HepG2 (cell line): ENCODE data around the gene CEP76. TPM values are rescaled to one million over a fixed set of nuclear protein-coding genes. Genes with fewer than 3 reads are reported as not detected.

Experiments used
- ATAC-seq: fragments of 200-7000 bp; cut with Tn5 transposase; 3 replicates; pipeline ENCODE4 v1.9.1; 2020; ENCODE audit warnings: mild to moderate bottlenecking, moderate library complexity
- BruUV-seq: library from RNA; stranded (reverse); fragments of 400-500 nt; replicated peaks from 2 replicates; lab custom pipeline; 2021; lab: Mats Ljungman, UMichigan
- CTCF ChIA-PET: fragments of 300-600 bp; formaldehyde crosslinking; extraction: SDS; loops from one replicate; lab custom pipeline; 2021; ENCODE audit warnings: low total read pairs, inconsistent platforms, low intra/inter-chr PET ratio; lab: Yijun Ruan, JAX
- POLR2A ChIA-PET: fragments of 350-600 bp; sonication (Branson Sonifier 250); formaldehyde crosslinking; loops from one replicate; lab custom pipeline; 2020; ENCODE audit warnings: antibody characterized with exemption, inconsistent platforms; lab: Yijun Ruan, JAX
- DNase-seq: peaks from one replicate; pipeline ENCODE4 v3.0.0-alpha.2; 2015; ENCODE audit warnings: low spot score
- FAIRE-seq: peaks from 3 replicates; lab custom pipeline; 2011; peaks lifted over from hg19 to GRCh38; lab: Jason Lieb, UNC
- H2AFZ ChIP-seq: one replicate; pipeline ENCODE4 v1.6.1; 2011; ENCODE audit warnings: low read length, inconsistent platforms
- H3K27ac ChIP-seq: fragments of 300-600 bp; 3 replicates; pipeline ENCODE4 v1.8.0; 2011; ENCODE audit warnings: mixed run types, mild to moderate bottlenecking, mixed read lengths, low read length, inconsistent platforms; ENCODE audit not compliant: insufficient read depth; ENCODE audit errors: extremely low read length
- H3K27me3 ChIP-seq, 2 experiments: fragments of 200-600 bp in 1 of 2; 2 replicates in 1 of 2; 3 replicates in 1 of 2; pipeline versions ENCODE4 v1.6.0 to v1.8.0; 2011; ENCODE audit warnings: low read length in 2 of 2, mild to moderate bottlenecking in 2 of 2, moderate library complexity in 2 of 2, inconsistent platforms in 1 of 2; ENCODE audit not compliant: insufficient read depth in 2 of 2, control insufficient read depth in 1 of 2
- H3K36me3 ChIP-seq, 2 experiments: fragments of 200-600 bp in 1 of 2; replicated peaks in 1 of 2; 2 replicates in 1 of 2; 3 replicates in 1 of 2; pipeline versions ENCODE4 v1.5.1 to v1.8.0; 2011; ENCODE audit warnings: low read length in 2 of 2, inconsistent platforms in 1 of 2; ENCODE audit not compliant: insufficient read depth in 2 of 2, control insufficient read depth in 1 of 2
- H3K4me1 ChIP-seq: 2 replicates; pipeline ENCODE4 v1.5.1; 2012; ENCODE audit warnings: low read length, inconsistent platforms; ENCODE audit not compliant: insufficient read depth
- H3K4me2 ChIP-seq: 2 replicates; pipeline ENCODE4 v1.6.0; 2011; ENCODE audit warnings: low read depth, low read length, inconsistent platforms
- H3K4me3 ChIP-seq, 3 experiments: fragments of 200-600 bp in 1 of 3; sonication (generic), shearing (Covaris generic) in 1 of 3; replicated peaks in 1 of 3; 2 replicates each; pipeline ENCODE4 v1.5.1; 2011 to 2016; ENCODE audit warnings: low read length in 3 of 3, inconsistent platforms in 2 of 3, low read depth in 2 of 3, mild to moderate bottlenecking in 2 of 3, control low read depth in 1 of 3, mixed read lengths in 1 of 3; ENCODE audit not compliant: insufficient read depth in 1 of 3
- H3K79me2 ChIP-seq: one replicate; pipeline ENCODE4 v1.6.1; 2011; ENCODE audit warnings: low read length, inconsistent platforms; ENCODE audit not compliant: insufficient read depth
- H3K9ac ChIP-seq: 2 replicates; pipeline ENCODE4 v1.6.0; 2011; ENCODE audit warnings: mild to moderate bottlenecking, low read depth, low read length, inconsistent platforms; ENCODE audit not compliant: insufficient read depth
- H3K9me3 ChIP-seq: 2 replicates; pipeline ENCODE4 v1.5.1; 2012; ENCODE audit warnings: mild to moderate bottlenecking, low read length
- H4K20me1 ChIP-seq: 2 replicates; pipeline ENCODE4 v1.6.0; 2011; ENCODE audit warnings: inconsistent platforms, mild to moderate bottlenecking, low read length, moderate library complexity; ENCODE audit not compliant: insufficient read depth
- ETS1 ChIP-seq: sonication (generic); formaldehyde crosslinking; IDR thresholded peaks from 2 replicates; pipeline ENCODE4 v1.4.0; 2020; ENCODE audit warnings: missing genetic modification reagents
- GRHL1 ChIP-seq: sonication (generic); formaldehyde crosslinking; conservative IDR thresholded peaks from 2 replicates; pipeline ENCODE4 v1.8.0; 2022; ENCODE audit warnings: missing genetic modification reagents
- JDP2 ChIP-seq: sonication (generic); formaldehyde crosslinking; IDR thresholded peaks from 2 replicates; pipeline ENCODE4 v1.8.1; 2022; ENCODE audit warnings: missing genetic modification reagents, borderline replicate concordance
- KLF13 ChIP-seq: sonication (generic); formaldehyde crosslinking; IDR thresholded peaks from 2 replicates; pipeline ENCODE4 v1.4.0; 2020; ENCODE audit warnings: mild to moderate bottlenecking, missing genetic modification reagents
- LBX2 ChIP-seq: sonication (generic); formaldehyde crosslinking; IDR thresholded peaks from 2 replicates; pipeline ENCODE4 v1.5.0; 2020; ENCODE audit warnings: missing genetic modification reagents, mild to moderate bottlenecking, borderline replicate concordance
- MAX ChIP-seq: IDR thresholded peaks from 2 replicates; pipeline ENCODE4 v1.6.1; 2012; ENCODE audit warnings: inconsistent platforms
- RBM39 ChIP-seq: fragments of 200-400 bp; formaldehyde crosslinking; IDR thresholded peaks from one replicate; pipeline ENCODE4 v1.6.1; 2018; ENCODE audit warnings: antibody characterized with exemption, mild to moderate bottlenecking, low read depth, low read length; ENCODE audit not compliant: poor library complexity, severe bottlenecking
- SALL1 ChIP-seq: sonication (generic); formaldehyde crosslinking; IDR thresholded peaks from 2 replicates; pipeline ENCODE4 v1.8.0; 2022; ENCODE audit warnings: mild to moderate bottlenecking, missing genetic modification reagents
- SIX4 ChIP-seq: sonication (generic); formaldehyde crosslinking; IDR thresholded peaks from 2 replicates; pipeline ENCODE4 v1.4.0; 2020; ENCODE audit warnings: missing genetic modification reagents
- SKI ChIP-seq: fragments of 450-650 bp; IDR thresholded peaks from one replicate; pipeline ENCODE4 v1.6.1; 2018; ENCODE audit warnings: mild to moderate bottlenecking; ENCODE audit not compliant: partially characterized antibody
- TARDBP ChIP-seq: sonication (generic); formaldehyde crosslinking; IDR thresholded peaks from 2 replicates; pipeline ENCODE4 v1.8.0; 2022; ENCODE audit warnings: mild to moderate bottlenecking, missing genetic modification reagents
- TRAFD1 ChIP-seq: sonication (generic); formaldehyde crosslinking; IDR thresholded peaks from 2 replicates; pipeline ENCODE4 v1.5.1; 2020; ENCODE audit warnings: missing genetic modification reagents, mild to moderate bottlenecking, borderline replicate concordance
- ZNF224 ChIP-seq: sonication (generic); formaldehyde crosslinking; IDR thresholded peaks from 2 replicates; pipeline ENCODE4 v1.5.0; 2020; ENCODE audit warnings: mild to moderate bottlenecking, missing genetic modification reagents
- ZNF24 ChIP-seq: fragments of 450-650 bp; IDR thresholded peaks from 2 replicates; pipeline ENCODE4 v1.6.1; 2017; ENCODE audit warnings: antibody characterized with exemption, mild to moderate bottlenecking
- ZNF30 ChIP-seq: sonication (generic); formaldehyde crosslinking; IDR thresholded peaks from 2 replicates; pipeline ENCODE4 v1.5.0; 2020; ENCODE audit warnings: mild to moderate bottlenecking, missing genetic modification reagents
- ZNF430 ChIP-seq: sonication (generic); formaldehyde crosslinking; IDR thresholded peaks from 2 replicates; pipeline ENCODE4 v1.9.0; 2021; ENCODE audit warnings: mild to moderate bottlenecking, missing genetic modification reagents
- ZNF564 ChIP-seq: sonication (generic); formaldehyde crosslinking; IDR thresholded peaks from 2 replicates; pipeline ENCODE4 v1.8.1; 2023; ENCODE audit warnings: mild to moderate bottlenecking, missing genetic modification reagents
- ZNF577 ChIP-seq: sonication (generic); formaldehyde crosslinking; IDR thresholded peaks from 2 replicates; pipeline ENCODE4 v1.4.0; 2020; ENCODE audit warnings: mild to moderate bottlenecking, low read depth, missing genetic modification reagents, borderline replicate concordance
- ZNF740 ChIP-seq: sonication (generic); formaldehyde crosslinking; IDR thresholded peaks from 2 replicates; pipeline ENCODE4 v1.4.0; 2020; ENCODE audit warnings: missing genetic modification reagents
- ZSCAN9 ChIP-seq: IDR thresholded peaks from 2 replicates; pipeline ENCODE4 v1.6.1; 2016; ENCODE audit warnings: borderline replicate concordance
- WGBS: methylation state at CpG from one replicate; pipeline ENCODE4 v1.1.6; 2017; ENCODE audit warnings: low lambda C conversion rate; 5-methylcytosine and 5-hydroxymethylcytosine counted together
- in situ Hi-C: cut with HindIII; loops from 2 replicates; pipeline ENCODE4 v1.10.0; 2017; ENCODE audit warnings: low pct_unique_long_range_greater_than_20kb; ENCODE audit not compliant: extremely low pct_ligation_motif_present
- intact Hi-C: fragments of 100-400 bp; cut with micrococcal nuclease; formaldehyde crosslinking; loops from one replicate; pipeline ENCODE4 v1.10.0; 2022; ENCODE audit not compliant: unreplicated experiment
- polyA plus RNA-seq, 8 experiments: library from polyadenylated mRNA; depleted of rRNA in 3 of 8; stranded (reverse) in 7 of 8; unstranded in 1 of 8; fragments of >200 nt; fragmentation: Illumina TruSeq in 4 of 8; extraction: Trizol in 4 of 8; gene quantifications; 2 replicates each; pipeline versions ENCODE4 v1.2.1 to v1.2.3, GENCODE V29; 2011 to 2016; ENCODE audit warnings: low read depth in 4 of 8, missing spikeins in 1 of 8, mixed read lengths in 1 of 8; ENCODE audit not compliant: insufficient read depth in 1 of 8
- total RNA-seq, 5 experiments: library from RNA; depleted of rRNA; stranded (reverse); fragments of >200 nt; fragmentation: Illumina TruSeq; extraction: Trizol; gene quantifications; 2 replicates each; pipeline ENCODE4 v1.2.3, GENCODE V29; 2016; ENCODE audit warnings: low read depth in 1 of 5

Gene CEP76
- total and polyA plus RNA-seq, 2 of the 13 experiments (the other 11 are each of a cell fraction or from before 2014, with no cell fraction given): 13.9 to 15.1 TPM

GRCh38 chr18:12637901-12638643 is 64.5 kb downstream of the CEP76 start:
- H4K20me1 ChIP-seq: no peaks in the 10 kb centered on the region
- FAIRE-seq (no peak), DNase-seq (no peak), ATAC-seq (no peak)
- ChIA-PET POLR2A (no interaction called here), CTCF (no interaction called here)
- no peaks in the 10 kb centered on the region for H3K36me3 ChIP-seq
- in situ Hi-C loops: no loop called here
- no peaks in the 10 kb centered on the region for H3K9me3 ChIP-seq
- H3K27ac ChIP-seq: no peak overlapping the region
- no peaks in the 10 kb centered on the region for H3K27me3 ChIP-seq
- H2AFZ ChIP-seq: no peak overlapping the region
- H3K4me3 ChIP-seq: no peak overlapping the region
- intact Hi-C loops: no loop called here
- no peak overlapping the region for H3K4me2 ChIP-seq
- peaks cover 19% of the 10 kb centered on the region for H3K4me1 ChIP-seq
- WGBS: 100% methylated on average over 4 of the region's 4 CpGs
- BruUV-seq: no TSS peak
- peaks cover 4% of the 10 kb centered on the region for H3K79me2 ChIP-seq
- no peak overlapping the region for H3K9ac ChIP-seq
- TF ChIP-seq ZNF224 (CRISPR knock-in tag): no peak
- TF ChIP-seq TARDBP (CRISPR knock-in tag): no peak
- TF ChIP-seq JDP2 (CRISPR knock-in tag): no peak
- TF ChIP-seq ZNF30: no peak
- no peak for TF ChIP-seq SIX4
- no peak for TF ChIP-seq ZSCAN9
- no peak for TF ChIP-seq ZNF564 (CRISPR knock-in tag)
- TF ChIP-seq ETS1 (CRISPR knock-in tag): no peak
- no peak for TF ChIP-seq ZNF430 (CRISPR knock-in tag)
- TF ChIP-seq ZNF577 (CRISPR knock-in tag): no peak
- TF ChIP-seq GRHL1 (CRISPR knock-in tag): no peak
- TF ChIP-seq KLF13 (CRISPR knock-in tag): no peak
- TF ChIP-seq RBM39: no peak
- no peak for TF ChIP-seq MAX
- TF ChIP-seq ZNF24: no peak
- no peak for TF ChIP-seq LBX2 (CRISPR knock-in tag)
- TF ChIP-seq TRAFD1: no peak
- TF ChIP-seq SKI: no peak
- TF ChIP-seq SALL1 (CRISPR knock-in tag): no peak
- no peak for TF ChIP-seq ZNF740 (CRISPR knock-in tag)
